HTR-8/SVneo (cell line): ENCODE results near the gene MYO1E.
"Not testable (repeated sequence)": the region's sequence is repeated elsewhere in the genome, so short reads cannot be mapped to it uniquely, and the experiment has no call there.

Source experiments
- DNase-seq: peaks from one replicate; pipeline ENCODE4 v3.0.0; 2011; ENCODE audit warnings: low spot score, mixed read lengths; ENCODE audit not compliant: insufficient read length
- FAIRE-seq: peaks from 2 replicates; lab custom pipeline; 2011; peaks lifted over from hg19 to GRCh38; lab: Jason Lieb, UNC

The MYO1E gene

DNA sequence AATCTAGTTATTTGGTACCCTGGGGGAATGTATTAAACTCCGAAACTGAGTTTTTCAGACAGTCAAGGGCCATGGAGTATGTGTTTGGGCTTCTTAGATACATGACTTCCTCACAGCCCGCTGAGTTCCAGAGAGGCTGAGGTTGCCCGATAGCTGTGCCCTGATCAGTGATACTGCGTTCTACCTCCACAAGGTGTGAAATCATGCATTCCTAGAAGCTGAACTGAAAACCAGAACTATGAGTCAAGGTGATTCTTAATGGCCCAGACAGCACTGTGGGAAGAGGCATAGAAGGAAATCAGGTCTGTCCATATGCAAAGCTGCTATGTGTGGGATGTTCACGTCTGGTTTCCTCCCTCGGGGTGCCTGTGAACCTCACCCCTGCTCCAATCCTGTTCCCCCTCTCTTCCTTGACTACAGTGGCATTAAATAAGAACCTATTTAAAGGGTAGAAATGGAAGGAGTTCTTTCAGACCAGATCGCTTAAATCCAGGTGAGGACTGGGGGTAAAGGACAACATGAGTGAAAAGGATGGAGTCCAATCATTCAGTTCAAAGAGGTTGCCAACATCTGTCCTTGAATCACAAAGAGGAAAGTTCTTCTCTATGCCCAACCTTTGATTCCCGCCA is 74.3 kb downstream of the MYO1E start:
- no peak for FAIRE-seq
- no peak for DNase-seq

DNA sequence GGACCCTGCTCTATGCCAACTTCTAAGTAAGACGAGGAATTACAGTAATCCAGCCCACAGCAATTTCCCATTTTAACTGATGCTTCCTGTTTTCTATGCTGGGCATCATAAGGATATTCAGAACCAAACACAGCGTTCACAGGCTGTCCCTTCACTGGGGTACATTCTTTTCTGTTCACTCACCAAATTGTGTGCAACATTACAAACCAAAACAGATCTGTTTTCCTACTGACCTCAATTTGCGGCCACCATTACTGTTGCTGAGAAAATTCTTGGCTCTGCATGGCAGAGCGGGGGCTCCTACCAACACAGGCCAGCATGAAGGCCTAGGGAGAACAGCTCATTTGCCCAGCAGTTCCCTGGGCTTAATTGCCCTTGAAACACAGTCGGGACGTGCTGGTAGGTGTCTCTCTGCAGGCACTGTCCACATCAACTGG is 76.5 kb downstream of the MYO1E start:
- DNase-seq, result no peak
- FAIRE-seq, result no peak

DNA sequence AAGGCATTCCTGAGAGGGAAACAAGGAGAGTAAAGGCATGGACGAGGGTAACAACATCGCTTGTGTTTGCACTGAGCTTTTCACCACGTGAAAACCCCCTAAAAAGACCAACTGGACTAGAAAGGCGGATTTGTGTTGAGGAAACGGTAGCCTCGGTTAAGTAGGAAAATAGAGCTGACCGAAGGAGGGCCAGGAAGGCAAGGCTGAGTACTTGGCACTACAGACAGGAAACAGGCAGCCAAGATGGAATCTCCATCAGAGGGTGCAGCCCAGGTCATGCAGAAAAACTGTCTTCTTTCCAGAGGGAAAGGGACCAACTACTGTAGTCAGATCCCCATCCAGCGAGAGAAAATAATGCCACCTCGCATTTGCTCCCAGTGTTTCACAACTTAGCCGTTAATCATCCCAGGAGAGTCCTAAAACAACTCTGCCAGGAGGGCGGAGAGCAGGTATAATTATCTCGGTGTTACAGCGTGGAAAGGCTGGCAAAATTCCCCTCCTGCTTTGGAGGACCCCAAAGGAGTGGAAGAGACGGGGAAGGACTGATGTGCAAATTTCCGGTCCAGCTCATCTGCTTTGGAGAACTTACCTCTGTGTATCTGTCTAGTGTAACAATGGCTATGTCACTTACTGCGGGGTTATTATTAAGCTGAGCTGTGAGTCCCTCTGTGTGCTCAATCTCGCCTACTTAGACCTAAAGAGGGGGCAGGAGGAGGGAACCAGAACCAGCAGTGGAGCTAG is 77.2 kb downstream of the MYO1E start:
- DNase-seq, result no peak
- FAIRE-seq, result no peak

DNA sequence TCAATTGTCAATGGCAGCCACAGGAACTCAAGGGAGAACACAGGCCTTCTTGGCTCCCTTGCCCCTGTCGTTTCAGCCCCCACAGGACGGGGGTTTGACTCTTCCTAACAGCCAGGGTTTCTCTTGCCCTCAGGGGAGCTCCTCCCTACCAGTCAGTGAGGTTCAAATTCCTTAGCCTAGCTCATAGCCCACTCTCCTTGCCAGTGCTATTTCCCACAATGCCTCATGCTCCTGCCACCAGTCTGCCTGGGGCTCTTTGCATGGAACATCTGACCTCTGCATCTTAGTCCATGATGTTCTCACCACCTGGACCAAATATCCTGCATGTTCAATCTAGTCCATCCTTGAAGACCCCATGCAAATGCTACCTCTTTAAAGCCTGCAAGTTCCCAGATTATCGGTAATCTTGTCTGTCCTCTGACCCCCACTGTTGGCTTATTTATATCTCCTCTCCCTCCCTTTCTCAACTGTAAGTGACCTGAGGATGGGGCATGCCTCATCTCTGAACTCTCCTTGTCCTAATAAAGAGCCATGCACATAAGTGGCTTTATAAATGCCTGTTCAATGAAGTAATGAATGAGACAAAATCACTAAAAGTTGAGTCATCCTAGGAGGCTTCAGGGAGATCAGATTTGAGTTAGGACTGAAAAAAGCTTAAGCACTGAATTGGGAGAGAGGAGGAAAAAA is 78.0 kb downstream of the MYO1E start:
- DNase-seq (no peak), FAIRE-seq (no peak)

DNA sequence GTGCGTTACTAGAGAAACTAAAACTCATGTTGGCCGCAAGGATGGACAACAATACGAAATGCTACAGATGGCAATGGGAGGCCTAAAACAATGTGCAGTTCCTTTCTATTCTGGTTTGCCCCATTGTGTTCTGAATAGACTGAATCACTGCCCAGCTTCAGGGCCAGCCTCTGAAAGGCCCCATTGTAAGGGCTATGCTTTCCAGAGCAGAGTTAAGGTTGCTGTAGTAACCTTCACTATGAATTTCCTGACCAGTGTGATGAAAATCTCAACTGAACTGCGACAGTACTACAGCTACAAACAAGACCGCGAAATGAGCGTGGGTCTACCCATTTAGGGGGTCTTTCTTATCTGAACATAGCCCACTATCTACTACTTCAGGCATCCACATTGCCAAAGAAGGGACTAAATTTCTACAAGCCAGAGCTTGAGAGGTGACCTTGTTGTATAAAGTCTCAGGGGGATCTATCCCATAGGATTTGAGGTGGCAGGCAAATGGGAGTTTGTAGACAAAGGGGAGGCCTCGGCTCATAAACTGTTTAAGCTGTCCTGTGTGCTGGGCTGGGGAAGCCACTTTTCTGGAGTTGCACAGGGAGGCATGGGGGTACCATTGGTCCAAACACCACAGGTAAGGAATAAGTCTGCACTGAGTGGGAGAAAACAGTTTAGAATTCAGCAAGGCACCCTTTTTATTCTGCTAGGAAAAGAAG is 80.1 kb downstream of the MYO1E start:
- FAIRE-seq, result no peak
- no peak for DNase-seq

DNA sequence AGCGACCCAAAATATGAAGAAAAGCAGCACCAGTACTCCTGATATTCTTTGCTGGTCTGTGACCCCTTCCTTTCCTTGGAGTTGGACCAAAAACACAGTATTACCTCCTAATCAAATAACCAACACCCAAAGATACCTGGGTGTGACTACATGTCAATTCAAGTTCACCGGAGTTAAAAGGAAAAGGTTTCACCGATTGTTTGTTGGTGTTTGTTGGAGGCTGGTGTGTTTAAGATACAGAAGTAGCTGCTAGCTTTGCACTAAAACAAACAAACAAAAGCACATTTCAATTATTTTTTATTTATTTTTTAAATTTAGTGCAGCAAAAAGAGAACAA is 81.5 kb downstream of the MYO1E start:
- DNase-seq, result no peak
- FAIRE-seq, result no peak

DNA sequence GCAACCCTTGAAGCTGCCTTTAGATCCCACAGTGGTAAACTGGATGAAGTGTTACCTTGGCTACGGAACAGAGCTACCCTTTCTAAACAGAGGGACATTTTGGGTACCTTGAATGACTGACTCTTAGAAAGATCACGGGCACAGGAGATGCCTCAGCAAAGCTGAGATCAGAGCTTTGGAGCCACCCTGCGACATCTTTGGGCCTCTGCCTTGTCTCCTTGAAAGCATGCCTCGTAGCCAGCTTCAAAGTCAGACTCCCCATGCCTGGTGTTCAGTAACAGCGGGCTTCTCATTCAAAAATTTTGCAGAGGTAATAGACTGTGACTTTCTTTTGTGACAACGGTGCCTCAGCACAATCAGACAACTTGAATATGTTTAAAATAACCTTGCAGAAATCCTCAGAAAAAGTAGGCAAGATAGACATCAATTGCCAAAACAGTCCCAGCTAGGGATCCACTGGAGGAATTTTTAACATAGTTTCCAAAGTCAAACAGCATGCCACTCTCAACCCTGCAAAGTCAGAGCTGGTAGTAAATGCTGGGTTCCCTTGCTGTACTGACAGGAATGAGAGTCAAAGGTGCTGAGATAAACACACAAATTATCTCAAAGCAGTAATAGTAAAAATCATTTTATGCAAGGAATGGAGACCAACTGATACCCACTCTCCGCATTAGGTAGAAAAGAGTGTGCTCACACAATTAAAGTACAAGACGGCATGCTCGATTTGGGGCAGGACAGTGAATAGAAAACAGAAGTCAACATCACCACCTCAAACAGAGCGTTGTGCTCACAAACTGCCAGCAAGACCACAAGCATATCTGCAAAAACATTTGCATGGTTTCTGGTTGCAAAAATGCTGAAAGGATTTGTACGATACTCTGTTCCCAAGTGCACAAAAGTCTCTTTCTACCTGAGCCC is 82.1 kb downstream of the MYO1E start:
- FAIRE-seq, result no peak

DNA sequence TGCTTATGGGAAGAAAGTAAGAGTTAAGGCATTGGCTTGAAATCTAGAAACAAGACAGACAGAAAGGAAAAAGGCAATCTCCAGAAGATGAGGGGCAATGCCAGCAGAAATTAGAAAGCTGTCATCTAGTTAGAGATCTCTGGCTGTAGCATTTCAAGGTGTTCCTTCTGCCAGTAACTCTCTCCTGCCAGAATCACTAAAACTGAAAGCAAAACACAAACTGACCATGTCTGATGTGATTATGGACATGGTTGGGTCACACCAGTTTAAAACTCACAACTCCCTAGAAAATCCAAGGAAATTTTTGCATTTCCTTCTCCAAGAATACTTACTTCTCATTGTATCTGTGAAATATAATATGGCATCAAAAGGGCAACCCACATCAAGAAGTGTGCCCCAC is 83.1 kb downstream of the MYO1E start:
- FAIRE-seq, result no peak
- DNase-seq, result no peak

More for the DNA sequence above, 82.1 kb downstream of the MYO1E start:
- no peak for DNase-seq

DNA sequence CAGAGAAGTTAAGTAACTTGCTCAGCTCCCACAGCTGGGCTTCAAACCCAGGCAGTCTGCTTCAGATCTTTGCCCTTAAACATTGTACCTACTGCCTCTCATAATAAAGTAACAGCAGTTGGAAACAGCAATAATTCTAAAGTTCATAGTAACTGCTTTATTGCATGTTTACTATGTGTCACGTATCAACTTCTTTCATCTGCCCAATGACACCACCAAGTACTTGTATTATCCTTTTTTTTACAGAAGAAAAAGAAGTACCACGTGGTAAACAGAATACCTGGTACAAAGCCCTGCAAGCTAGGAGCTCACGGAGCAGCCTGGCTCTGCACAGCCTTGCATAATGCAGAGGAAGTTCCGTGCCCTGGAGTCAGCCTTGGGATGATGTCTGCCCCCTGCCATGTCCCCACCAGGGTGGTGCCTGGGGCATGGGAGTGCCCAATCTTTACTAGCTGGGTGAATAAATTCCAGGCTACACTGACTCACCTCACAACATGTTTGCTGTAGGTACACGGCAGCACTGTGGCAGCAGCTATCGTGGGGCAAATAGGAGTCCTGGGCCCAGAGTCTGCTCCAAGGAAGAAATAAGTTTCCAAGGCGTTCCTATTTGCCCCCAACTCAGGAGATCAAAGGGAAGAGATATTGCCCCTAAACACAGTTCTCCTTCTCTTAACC is 88.8 kb downstream of the MYO1E start:
- peak; percentile 88 for FAIRE-seq
- DNase-seq, result peak; percentile 69

DNA sequence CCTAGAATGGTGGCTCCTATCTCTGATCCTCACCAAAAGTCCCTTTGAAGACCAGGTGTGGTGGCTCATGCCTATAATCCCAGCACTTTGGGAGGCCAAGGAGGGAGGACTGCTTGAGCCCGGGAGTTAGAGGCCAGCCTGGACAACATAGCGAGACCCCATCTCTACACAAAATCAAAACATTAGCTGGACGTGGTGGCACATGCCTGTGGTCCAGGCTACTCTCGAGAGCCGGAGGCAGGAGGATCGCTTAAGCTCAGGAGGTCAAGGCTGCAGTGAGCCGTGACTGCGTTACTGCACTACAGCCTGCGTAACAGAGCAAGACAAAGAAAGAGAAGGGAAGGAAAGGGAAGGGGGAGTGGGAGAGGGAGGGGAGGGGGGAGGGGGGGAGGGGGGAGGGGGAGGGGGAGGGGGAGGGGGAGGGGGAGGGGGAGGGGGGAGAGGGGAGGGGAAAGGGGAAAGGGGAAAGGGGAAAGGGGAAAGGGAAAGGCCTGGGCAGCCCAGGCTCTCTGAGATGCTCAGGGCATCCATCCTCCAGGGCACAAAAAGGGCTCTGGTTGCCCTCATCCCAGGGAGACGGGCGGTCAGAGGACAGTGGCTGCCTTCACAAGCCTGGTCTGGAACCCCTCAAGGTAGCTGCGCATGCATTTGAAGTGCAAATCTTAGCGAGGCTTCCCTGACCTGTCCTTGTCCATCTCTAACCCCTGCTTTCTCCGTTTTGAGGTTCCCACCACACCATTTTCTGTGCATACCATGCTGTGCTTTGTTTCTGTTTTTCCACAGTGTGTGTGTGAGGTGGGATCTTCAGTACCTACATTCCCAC is 89.9 kb downstream of the MYO1E start:
- FAIRE-seq (no peak), DNase-seq (no peak)

DNA sequence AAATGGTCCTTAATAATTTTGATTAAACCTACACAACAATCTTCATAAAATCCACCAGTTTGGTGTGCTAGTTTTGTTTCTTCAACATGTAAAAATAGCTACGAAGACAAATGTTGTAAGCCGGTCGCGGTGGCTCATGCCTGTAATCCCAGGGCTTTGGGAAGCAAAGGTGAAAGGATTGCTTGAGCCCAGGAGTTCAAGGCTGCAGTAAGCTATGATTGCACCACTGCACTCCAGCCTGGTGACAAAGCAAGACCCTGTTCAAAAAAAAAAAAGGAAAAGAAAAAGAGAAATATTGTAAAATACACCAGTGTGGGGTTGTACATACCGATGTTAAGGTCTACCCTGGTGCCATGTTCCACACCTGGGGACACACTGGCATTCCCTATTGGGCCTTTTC is 91.0 kb downstream of the MYO1E start:
- DNase-seq (no peak), FAIRE-seq (no peak)

DNA sequence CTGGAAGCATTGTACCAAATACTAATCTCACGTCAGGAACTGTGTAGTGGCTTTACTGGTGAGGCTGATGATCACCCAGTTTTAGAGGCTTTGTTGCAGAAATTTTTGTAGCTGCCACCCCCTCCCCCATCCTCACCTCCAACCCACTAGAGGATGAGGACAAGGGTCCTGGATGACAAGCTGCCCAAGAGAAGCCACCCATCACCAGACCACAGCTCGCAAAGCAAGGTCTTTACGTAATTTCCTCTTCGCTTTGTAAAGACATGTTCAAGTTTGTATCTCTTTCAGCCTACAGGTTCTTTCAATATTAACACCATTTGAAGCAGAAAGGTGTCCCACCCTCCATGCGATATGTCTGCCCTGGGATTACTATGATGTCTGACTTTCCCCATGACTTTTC is 91.8 kb downstream of the MYO1E start:
- FAIRE-seq (no peak), DNase-seq (no peak)

DNA sequence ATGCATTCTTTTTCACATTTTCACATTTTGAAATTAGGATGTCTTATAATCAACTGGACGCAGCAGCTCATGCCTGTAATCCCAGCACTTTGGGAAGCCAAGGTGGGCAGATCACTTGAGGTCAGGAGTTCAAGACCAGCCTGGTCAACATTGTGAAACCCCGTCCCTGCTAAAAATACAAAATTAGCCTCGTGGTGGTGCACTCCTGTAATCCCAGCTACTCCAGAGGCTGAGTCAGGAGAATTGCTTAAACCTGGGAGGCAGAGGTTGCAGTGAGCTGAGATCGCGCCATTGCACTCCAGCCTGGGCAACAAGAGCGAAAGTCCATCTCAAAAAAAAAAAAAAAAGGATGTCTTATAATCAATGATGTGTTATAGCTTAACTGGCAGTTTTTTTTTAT is 92.4 kb downstream of the MYO1E start:
- FAIRE-seq, DNase-seq: not testable (repeated sequence)

DNA sequence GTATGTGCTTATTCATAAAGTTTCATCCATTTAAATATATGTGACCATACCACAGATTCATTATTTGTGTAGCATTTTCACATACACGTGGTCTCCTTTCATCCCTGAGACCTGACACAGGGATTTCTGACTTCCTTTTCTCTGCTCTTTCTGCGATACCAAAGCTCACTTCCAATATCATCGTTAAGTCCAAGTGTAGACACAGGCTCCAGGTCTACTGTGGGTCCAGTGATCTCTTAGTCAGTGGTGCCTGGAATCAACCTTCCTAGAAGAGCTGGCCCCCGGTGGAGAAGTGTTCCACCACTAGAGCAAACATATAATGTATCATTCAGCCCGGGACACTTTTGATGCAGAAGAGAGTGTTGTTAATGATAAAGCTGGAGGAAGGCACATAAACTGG is 93.6 kb downstream of the MYO1E start:
- no peak for FAIRE-seq
- DNase-seq, result no peak

DNA sequence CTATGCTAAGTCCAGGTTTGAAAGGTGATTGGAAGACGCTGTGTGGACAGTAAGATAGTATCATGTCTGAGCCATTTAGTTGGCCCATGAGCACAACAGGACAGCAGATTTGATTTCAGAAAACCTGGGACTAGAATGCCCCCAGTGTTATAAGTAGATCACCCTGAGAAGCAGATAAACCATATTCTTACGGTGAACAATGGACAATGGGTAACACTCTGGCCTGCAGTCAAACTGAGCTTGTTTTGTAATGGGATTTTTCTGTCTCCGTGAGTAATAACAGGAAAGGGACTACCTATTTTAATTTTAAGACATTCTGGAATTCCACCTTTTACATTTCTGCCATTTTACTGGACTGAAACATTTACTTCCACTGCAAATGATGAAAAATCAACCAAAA is 94.6 kb downstream of the MYO1E start:
- no peak for DNase-seq
- FAIRE-seq, result no peak

DNA sequence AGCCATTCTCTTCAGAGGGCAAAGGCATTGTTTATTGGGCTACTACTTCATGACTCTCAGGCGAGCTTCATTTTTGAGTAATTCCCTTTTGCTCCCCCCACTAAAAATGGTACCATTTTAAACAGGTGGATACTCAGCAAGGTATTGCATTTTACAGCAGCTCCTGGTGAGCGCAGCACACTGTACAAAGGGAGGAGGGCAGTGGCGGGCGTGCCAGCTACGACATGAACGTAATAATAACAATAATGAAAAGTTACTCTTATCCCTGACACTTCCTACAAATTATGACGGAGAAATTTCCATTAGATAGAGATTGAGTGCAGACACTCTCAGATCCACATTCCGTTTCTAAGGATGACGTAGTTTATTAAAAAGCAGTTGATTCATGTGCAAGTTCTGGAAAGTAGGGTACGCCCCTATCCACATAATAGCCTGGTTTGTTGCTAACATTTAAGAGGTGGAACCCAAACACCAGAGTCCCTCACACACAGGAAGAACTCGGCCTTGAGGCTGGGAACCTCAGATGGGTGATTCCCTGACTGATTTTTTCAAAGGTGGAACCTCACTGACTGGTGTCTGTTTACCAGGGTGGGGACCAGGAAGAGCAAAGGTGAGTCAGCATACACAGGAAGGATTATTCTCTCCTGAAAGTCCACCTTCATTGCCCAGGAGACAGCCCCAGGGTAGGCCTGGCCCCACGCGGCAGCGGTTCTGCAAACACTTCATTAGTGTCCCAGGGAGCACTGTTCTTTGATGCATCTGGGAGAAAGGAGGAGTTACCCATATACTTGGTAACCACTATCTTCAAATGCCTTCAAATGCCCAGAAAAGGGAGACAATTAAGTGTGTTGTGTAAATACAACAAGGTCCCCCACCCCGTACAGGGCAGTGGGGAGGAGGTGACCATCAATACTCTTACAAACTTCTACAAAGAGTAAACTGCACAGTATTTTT is 96.2 kb downstream of the MYO1E start:
- no peak for DNase-seq
- no peak for FAIRE-seq
